ENCODE results near the gene PTPRD. TPM values are rescaled to one million over a fixed set of nuclear protein-coding genes. Genes with fewer than 3 reads are reported as not detected.

PTPRD gene
- total RNA-seq, 3 donors from 2014 or later (not counting 1 experiment from before 2014, with no cell fraction given): 0.05 to 0.68 TPM; not detected in 1

DNA sequence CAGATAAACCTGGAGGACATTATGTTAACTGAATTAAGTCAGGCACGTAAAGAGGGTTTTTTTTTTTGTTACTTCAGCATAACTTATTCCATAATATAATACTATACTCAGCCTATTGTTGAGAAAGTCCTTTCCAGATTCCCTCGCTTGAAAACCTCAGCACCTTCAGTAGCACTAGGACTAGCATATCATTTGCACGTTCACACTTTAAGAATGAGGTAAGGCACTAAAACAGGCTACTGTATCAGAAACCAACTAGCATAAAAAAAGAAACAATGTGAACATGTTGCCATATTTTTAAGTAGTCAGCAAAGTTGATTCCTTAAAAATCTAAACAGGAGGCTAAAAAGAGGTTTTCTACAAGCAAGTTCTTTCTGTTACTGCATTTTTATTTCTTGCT is 504.0 kb downstream of the PTPRD start:
- H3K27me3 ChIP-seq (ENCODE audit: control insufficient read depth, insufficient read depth, low read length): no peaks in the 10 kb centered on the region
- H3K9me3 ChIP-seq (ENCODE audit: control insufficient read depth, insufficient read depth, low read length): peaks cover 2% of the 10 kb centered on the region
- H3K27ac Mint-ChIP-seq: no peak overlapping the region
- WGBS (ENCODE audit: insufficient coverage): 74% methylated on average over 2 of the region's 3 CpGs
- no peak for ATAC-seq
- no peaks in the 10 kb centered on the region for H3K4me1 Mint-ChIP-seq
- peaks cover 12 to 17% of the 10 kb centered on the region in 2 donors for H3K9me3 Mint-ChIP-seq
- H3K27ac ChIP-seq (ENCODE audit: low read length): no peak overlapping the region
- intact Hi-C loops (cut with micrococcal nuclease): loop anchor here (10.0 kb wide), 1 partner anchor 56 kb away; no protein-coding TSS in a partner anchor
- no peak for TF ChIP-seq CTCF (IDR thresholded peaks at IDR 0.05)
- H3K4me3 Mint-ChIP-seq: no peak overlapping the region
- H3K4me3 ChIP-seq (ENCODE audit: low read length): no peak overlapping the region
- no peak for DNase-seq
- H3K36me3 Mint-ChIP-seq: peaks cover 20% of the 10 kb centered on the region
- H3K27me3 Mint-ChIP-seq (ENCODE audit: low read depth in 2 of 2): no peaks in the 10 kb centered on the region
- no peaks in the 10 kb centered on the region for H3K36me3 ChIP-seq (ENCODE audit: control insufficient read depth, insufficient read depth, low read length)
- no peaks in the 10 kb centered on the region for H3K4me1 ChIP-seq (ENCODE audit: control insufficient read depth, insufficient read depth, low read length)

DNA sequence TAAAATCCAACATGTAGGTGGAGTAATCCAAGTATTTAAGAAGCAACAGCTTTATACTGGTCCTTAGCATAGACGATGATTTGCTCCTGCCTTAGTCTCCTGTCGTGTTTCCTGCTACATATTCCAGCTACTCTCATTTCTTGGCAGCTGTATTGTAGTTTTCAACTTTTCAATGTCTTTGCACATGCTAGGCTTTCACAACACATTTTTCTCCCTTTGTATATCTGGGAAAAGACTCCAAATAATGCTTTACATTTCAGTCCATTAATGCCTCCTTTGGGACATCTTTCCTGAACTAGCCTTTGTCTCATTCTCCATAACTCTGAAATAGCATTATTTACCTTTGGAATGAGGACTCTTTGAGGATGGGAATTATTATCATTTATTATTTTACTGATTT is 508.0 kb downstream of the PTPRD start:
- TF ChIP-seq CTCF (IDR thresholded peaks at IDR 0.05): no peak

DNA sequence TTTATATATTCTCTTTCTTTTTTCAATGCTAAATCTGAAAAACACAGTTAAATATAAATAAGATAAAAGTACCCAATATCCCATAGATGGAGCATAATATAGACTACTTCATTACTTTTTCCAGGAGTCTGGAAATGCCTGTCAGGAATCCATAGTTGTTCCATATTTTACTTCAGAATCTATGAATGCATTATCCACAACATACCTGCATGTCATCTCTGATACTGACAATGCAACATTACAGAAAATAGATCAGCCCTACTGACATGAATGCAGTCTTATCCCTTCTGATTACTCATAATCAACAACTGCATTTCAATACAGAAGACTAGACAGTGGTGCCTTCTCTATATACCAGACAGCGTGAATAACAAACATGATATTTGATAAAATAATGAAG is 517.6 kb downstream of the PTPRD start:
- ATAC-seq (no peak), DNase-seq (no peak)
- Histone ChIP-seq H3K4me1 (ENCODE audit: control insufficient read depth, insufficient read depth, low read length) (no peaks in the 10 kb centered on the region), H3K27me3 (ENCODE audit: control insufficient read depth, insufficient read depth, low read length) (no peaks in the 10 kb centered on the region), H3K4me3 (ENCODE audit: low read length) (no peak overlapping the region), H3K9me3 (ENCODE audit: control insufficient read depth, insufficient read depth, low read length) (no peaks in the 10 kb centered on the region), H3K36me3 (ENCODE audit: control insufficient read depth, insufficient read depth, low read length) (no peaks in the 10 kb centered on the region), H3K27ac (ENCODE audit: low read length) (no peak overlapping the region)
- no CpG with 5 or more reads among the region's 1 CpG for WGBS (ENCODE audit: insufficient coverage)
- Mint-ChIP-seq H3K4me1 (no peaks in the 10 kb centered on the region), H3K36me3 (no peaks in the 10 kb centered on the region), H3K4me3 (no peak overlapping the region), H3K27me3 (ENCODE audit: low read depth in 2 of 2) (no peaks in the 10 kb centered on the region), H3K27ac (no peak overlapping the region), H3K9me3 (peaks cover 7 to 10% of the 10 kb centered on the region in 2 donors)
- no peak for TF ChIP-seq CTCF (IDR thresholded peaks at IDR 0.05)
- intact Hi-C loops (cut with micrococcal nuclease): no loop called here

More for the DNA sequence above, 508.0 kb downstream of the PTPRD start:
- Histone ChIP-seq H3K36me3 (ENCODE audit: control insufficient read depth, insufficient read depth, low read length) (no peaks in the 10 kb centered on the region), H3K4me3 (ENCODE audit: low read length) (no peak overlapping the region), H3K4me1 (ENCODE audit: control insufficient read depth, insufficient read depth, low read length) (no peaks in the 10 kb centered on the region), H3K9me3 (ENCODE audit: control insufficient read depth, insufficient read depth, low read length) (peaks cover 2% of the 10 kb centered on the region), H3K27me3 (ENCODE audit: control insufficient read depth, insufficient read depth, low read length) (no peaks in the 10 kb centered on the region), H3K27ac (ENCODE audit: low read length) (no peak overlapping the region)
- peaks cover 12 to 17% of the 10 kb centered on the region in 2 donors for H3K9me3 Mint-ChIP-seq
- no peak overlapping the region for H3K4me3 Mint-ChIP-seq
- peaks cover 20% of the 10 kb centered on the region for H3K36me3 Mint-ChIP-seq
- DNase-seq (no peak), ATAC-seq (no peak)
- no peaks in the 10 kb centered on the region for H3K4me1 Mint-ChIP-seq
- 86% methylated on average over 2 of the region's 2 CpGs for WGBS (ENCODE audit: insufficient coverage)
- no peaks in the 10 kb centered on the region for H3K27me3 Mint-ChIP-seq (ENCODE audit: low read depth in 2 of 2)
- intact Hi-C loops (cut with micrococcal nuclease): loop anchor here (10.0 kb wide), 1 partner anchor 60 kb away; no protein-coding TSS in a partner anchor
- no peak overlapping the region for H3K27ac Mint-ChIP-seq

GRCh38 chr9:10094563-10094962 is 518.2 kb downstream of the PTPRD start:
- Mint-ChIP-seq H3K27ac (no peak overlapping the region), H3K4me1 (no peaks in the 10 kb centered on the region), H3K27me3 (ENCODE audit: low read depth in 2 of 2) (no peaks in the 10 kb centered on the region), H3K36me3 (no peaks in the 10 kb centered on the region), H3K9me3 (peaks cover 7 to 9% of the 10 kb centered on the region in 2 donors), H3K4me3 (no peak overlapping the region)
- ATAC-seq: no peak
- no peak for DNase-seq
- Histone ChIP-seq H3K9me3 (ENCODE audit: control insufficient read depth, insufficient read depth, low read length) (no peaks in the 10 kb centered on the region), H3K4me3 (ENCODE audit: low read length) (no peak overlapping the region), H3K36me3 (ENCODE audit: control insufficient read depth, insufficient read depth, low read length) (no peaks in the 10 kb centered on the region), H3K27ac (ENCODE audit: low read length) (no peak overlapping the region), H3K27me3 (ENCODE audit: control insufficient read depth, insufficient read depth, low read length) (no peaks in the 10 kb centered on the region), H3K4me1 (ENCODE audit: control insufficient read depth, insufficient read depth, low read length) (no peaks in the 10 kb centered on the region)
- no CpG with 5 or more reads among the region's 3 CpGs for WGBS (ENCODE audit: insufficient coverage)
- intact Hi-C loops (cut with micrococcal nuclease): no loop called here
- TF ChIP-seq CTCF (IDR thresholded peaks at IDR 0.05): no peak
